ENCODE results near the gene PNPLA6.
"Not testable (repeated sequence)": the region's sequence is repeated elsewhere in the genome, so short reads cannot be mapped to it uniquely, and the experiment has no call there.

The PNPLA6 gene

GRCh38 chr19:7534531-7535046 lies 928 bp upstream of the PNPLA6 start:
- no peaks in the 10 kb centered on the region for H3K27me3 Mint-ChIP-seq
- peaks cover 9% of the 10 kb centered on the region for H3K36me3 Mint-ChIP-seq (ENCODE audit: low read depth)
- H3K27ac Mint-ChIP-seq = peak overlapping the region; percentile 90
- H3K9me3 Mint-ChIP-seq = no peaks in the 10 kb centered on the region
- DNase-seq = peak; percentile 59
- ATAC-seq = peak; percentile 20
- peaks cover 16% of the 10 kb centered on the region for H3K4me1 Mint-ChIP-seq
- H3K4me3 Mint-ChIP-seq = peak overlapping the region; percentile 93

GRCh38 chr19:7535998-7536695 lies 630 bp downstream of the PNPLA6 start:
- Mint-ChIP-seq H3K9me3 (no peaks in the 10 kb centered on the region), H3K4me3 (peak overlapping the region; percentile 93), H3K4me1 (peaks cover 16% of the 10 kb centered on the region), H3K27ac (peak overlapping the region; percentile 88), H3K27me3 (no peaks in the 10 kb centered on the region), H3K36me3 (ENCODE audit: low read depth) (peaks cover 14% of the 10 kb centered on the region)
- DNase-seq (no peak), ATAC-seq (peak; percentile 0)

- not testable (repeated sequence) for DNase-seq, H3K27me3 Mint-ChIP-seq, H3K9me3 Mint-ChIP-seq, H3K4me3 Mint-ChIP-seq, ATAC-seq, H3K27ac Mint-ChIP-seq
- peaks cover 25% of the 10 kb centered on the region for H3K36me3 Mint-ChIP-seq (ENCODE audit: low read depth)
- H3K4me1 Mint-ChIP-seq = peaks cover 14% of the 10 kb centered on the region
Observed at GRCh38 chr19:7538990-7539389, 3.5 kb downstream of the PNPLA6 start.

- Mint-ChIP-seq H3K27ac (no peak overlapping the region), H3K27me3 (no peaks in the 10 kb centered on the region), H3K4me1 (peaks cover 18% of the 10 kb centered on the region), H3K4me3 (no peak overlapping the region), H3K36me3 (ENCODE audit: low read depth) (peaks cover 25% of the 10 kb centered on the region), H3K9me3 (no peaks in the 10 kb centered on the region)
- no peak for ATAC-seq
- DNase-seq = no peak
Observed at GRCh38 chr19:7539827-7540425, 4.4 kb downstream of the PNPLA6 start.

- Mint-ChIP-seq H3K4me1 (peaks cover 19% of the 10 kb centered on the region), H3K27ac (no peak overlapping the region), H3K9me3 (no peaks in the 10 kb centered on the region), H3K36me3 (ENCODE audit: low read depth) (peaks cover 26% of the 10 kb centered on the region), H3K27me3 (no peaks in the 10 kb centered on the region), H3K4me3 (no peak overlapping the region)
- DNase-seq (peak; percentile 68), ATAC-seq (peak; percentile 60)
Observed at GRCh38 chr19:7540761-7541474, 5.4 kb downstream of the PNPLA6 start.

GRCh38 chr19:7541475-7541824 lies 5.9 kb downstream of the PNPLA6 start:
- Mint-ChIP-seq H3K36me3 (ENCODE audit: low read depth) (peaks cover 28% of the 10 kb centered on the region), H3K9me3 (no peaks in the 10 kb centered on the region), H3K4me3 (no peak overlapping the region), H3K4me1 (peaks cover 19% of the 10 kb centered on the region), H3K27me3 (no peaks in the 10 kb centered on the region), H3K27ac (no peak overlapping the region)
- ATAC-seq (no peak), DNase-seq (no peak)

DNA sequence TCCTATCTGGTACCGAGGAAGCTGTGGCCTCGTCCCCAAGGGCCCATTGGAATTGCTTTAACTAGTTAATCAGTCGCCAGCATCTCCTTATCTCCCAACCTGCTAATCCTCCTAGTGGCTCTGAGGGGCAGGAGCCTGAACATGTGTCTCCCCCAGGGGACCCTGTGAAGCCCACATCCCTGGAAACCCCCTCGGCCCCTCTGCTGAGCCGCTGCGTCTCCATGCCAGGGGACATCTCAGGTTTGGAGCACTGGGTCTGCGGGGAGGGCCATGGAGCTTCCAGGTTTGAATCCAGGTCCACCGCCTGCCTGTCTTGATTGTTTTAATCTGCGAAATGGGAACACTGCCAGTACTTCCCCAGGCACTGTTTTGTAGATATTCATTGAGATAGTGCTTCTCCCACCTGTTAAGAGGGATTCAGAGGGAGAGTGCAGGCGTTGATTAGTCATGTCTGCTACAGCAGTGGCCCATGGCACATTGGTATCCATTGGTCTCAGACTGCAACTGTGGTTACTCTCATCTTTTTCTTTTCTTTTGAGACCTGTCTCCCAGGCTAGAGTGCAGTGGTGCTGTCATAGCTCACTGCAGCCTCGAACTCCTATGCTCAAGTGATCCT lies 6.4 kb downstream of the PNPLA6 start:
- Mint-ChIP-seq H3K27ac (no peak overlapping the region), H3K9me3 (no peaks in the 10 kb centered on the region), H3K36me3 (ENCODE audit: low read depth) (peaks cover 27% of the 10 kb centered on the region), H3K4me3 (no peak overlapping the region), H3K27me3 (no peaks in the 10 kb centered on the region), H3K4me1 (peaks cover 17% of the 10 kb centered on the region)
- ATAC-seq = no peak
- DNase-seq = no peak

DNA sequence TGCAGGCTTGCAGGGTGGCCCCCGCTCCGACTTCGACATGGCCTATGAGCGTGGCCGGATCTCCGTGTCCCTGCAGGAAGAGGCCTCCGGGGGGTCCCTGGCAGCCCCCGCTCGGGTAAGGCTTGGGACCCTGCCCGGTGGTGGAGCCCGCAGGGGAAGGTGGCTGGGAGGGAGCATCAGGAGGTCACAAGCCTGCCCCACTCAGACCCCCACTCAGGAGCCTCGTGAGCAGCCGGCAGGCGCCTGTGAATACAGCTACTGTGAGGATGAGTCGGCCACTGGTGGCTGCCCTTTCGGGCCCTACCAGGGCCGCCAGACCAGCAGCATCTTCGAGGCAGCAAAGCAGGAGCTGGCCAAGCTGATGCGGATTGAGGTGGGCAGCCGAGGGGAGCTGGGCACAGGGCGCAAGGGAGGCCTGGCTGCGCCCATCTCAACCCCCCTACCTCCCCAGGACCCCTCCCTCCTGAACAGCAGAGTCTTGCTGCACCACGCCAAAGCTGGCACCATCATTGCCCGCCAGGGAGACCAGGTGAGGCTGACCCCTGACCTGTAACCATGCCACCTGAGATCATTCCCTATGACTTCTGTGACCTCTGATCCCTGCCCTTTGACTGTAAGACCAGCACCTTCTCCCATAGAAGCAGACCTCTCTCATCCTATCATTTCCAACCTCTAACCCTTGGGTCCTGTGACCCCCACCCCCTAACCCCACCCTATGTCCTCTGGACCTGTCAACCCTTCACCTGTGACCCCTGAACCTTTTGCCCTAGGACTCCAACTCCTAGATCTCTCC lies 7.2 kb downstream of the PNPLA6 start:
- no peaks in the 10 kb centered on the region for H3K9me3 Mint-ChIP-seq
- H3K36me3 Mint-ChIP-seq (ENCODE audit: low read depth) = peaks cover 29% of the 10 kb centered on the region

DNA sequence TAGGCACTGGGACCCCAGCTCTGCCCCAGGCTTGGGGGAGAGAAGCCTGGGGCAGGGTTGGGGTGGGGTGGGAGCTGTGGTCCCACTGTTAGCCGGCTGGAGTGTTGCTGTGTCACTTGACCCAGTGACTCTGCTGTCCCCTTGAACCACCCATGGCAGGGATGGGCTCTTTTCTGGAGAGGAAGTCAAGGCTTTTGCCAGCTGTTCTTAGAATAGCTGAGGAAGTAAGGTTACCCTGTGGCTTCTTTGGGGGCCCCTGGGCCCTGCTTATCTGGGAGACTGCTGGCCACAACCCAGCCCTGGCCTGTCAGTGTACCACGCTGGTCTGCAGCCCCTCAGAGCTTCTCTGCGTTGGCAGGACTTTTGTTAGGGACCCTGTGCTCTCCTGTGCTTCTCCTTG lies 9.1 kb downstream of the PNPLA6 start:
- DNase-seq (no peak), ATAC-seq (no peak)
- Mint-ChIP-seq H3K27me3 (no peaks in the 10 kb centered on the region), H3K4me3 (no peak overlapping the region), H3K36me3 (ENCODE audit: low read depth) (peaks cover 24% of the 10 kb centered on the region), H3K27ac (no peak overlapping the region), H3K9me3 (no peaks in the 10 kb centered on the region), H3K4me1 (peaks cover 19% of the 10 kb centered on the region)

More for the DNA sequence above, 7.2 kb downstream of the PNPLA6 start:
- Mint-ChIP-seq H3K4me3 (no peak overlapping the region), H3K4me1 (peaks cover 19% of the 10 kb centered on the region), H3K27ac (no peak overlapping the region), H3K27me3 (no peaks in the 10 kb centered on the region)
- no peak for DNase-seq
- no peak for ATAC-seq

DNA sequence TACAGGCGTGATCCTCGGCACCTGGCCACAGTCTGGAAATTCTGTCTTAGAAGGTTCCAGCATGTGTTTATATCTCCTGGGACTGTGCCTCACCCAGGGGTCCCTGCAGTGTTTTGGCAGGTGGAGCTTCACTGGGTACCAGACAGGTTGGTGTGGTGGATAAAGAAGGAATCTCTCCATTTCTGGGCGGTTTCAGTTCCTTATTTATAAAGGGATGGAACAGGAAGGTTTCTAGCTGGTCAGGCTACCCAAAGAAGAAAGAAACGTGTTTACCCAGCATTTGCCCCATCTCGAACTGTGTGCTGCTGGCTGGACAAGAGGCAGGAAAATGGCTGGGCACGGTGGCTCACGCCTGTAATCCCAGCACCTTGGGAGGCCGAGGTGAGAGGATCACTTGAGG lies 9.8 kb downstream of the PNPLA6 start:
- Mint-ChIP-seq H3K9me3 (no peaks in the 10 kb centered on the region), H3K27me3 (no peaks in the 10 kb centered on the region), H3K27ac (no peak overlapping the region)

DNA sequence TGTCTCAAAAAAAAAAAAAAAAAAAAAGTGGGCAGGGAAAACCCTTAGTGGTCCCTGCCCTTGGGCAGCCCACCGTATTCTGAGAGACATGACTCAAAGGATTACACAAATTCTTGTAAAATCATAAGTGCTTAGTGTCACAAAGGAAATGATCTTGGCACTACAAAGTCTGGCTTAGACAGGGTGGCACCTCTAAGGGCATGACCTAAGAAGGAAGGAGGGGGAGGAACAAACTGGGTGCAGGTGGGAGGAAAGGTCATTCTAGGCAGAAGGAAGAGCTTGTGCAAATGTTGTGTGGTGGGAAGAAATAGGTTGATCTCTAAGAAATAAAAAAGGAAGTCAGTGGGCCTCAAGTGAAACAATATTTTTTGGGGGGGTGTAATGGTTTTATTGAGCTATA lies 10.4 kb downstream of the PNPLA6 start:
- no peak for DNase-seq
- Mint-ChIP-seq H3K4me3 (peak overlapping the region; percentile 7), H3K9me3 (no peaks in the 10 kb centered on the region), H3K4me1 (peaks cover 19% of the 10 kb centered on the region), H3K27me3 (no peaks in the 10 kb centered on the region), H3K27ac (peak overlapping the region; percentile 42), H3K36me3 (ENCODE audit: low read depth) (peaks cover 21% of the 10 kb centered on the region)
- peak; percentile 80 for ATAC-seq

More for the DNA sequence above, 9.8 kb downstream of the PNPLA6 start:
- peaks cover 19% of the 10 kb centered on the region for H3K4me1 Mint-ChIP-seq
- H3K36me3 Mint-ChIP-seq (ENCODE audit: low read depth) = peaks cover 22% of the 10 kb centered on the region
- ATAC-seq (no peak), DNase-seq (no peak)
- no peak overlapping the region for H3K4me3 Mint-ChIP-seq

- no peak for ATAC-seq
- Mint-ChIP-seq H3K4me3 (no peak overlapping the region), H3K4me1 (peaks cover 17% of the 10 kb centered on the region)
Observed at GRCh38 chr19:7547159-7547558, 11.6 kb downstream of the PNPLA6 start.

DNA sequence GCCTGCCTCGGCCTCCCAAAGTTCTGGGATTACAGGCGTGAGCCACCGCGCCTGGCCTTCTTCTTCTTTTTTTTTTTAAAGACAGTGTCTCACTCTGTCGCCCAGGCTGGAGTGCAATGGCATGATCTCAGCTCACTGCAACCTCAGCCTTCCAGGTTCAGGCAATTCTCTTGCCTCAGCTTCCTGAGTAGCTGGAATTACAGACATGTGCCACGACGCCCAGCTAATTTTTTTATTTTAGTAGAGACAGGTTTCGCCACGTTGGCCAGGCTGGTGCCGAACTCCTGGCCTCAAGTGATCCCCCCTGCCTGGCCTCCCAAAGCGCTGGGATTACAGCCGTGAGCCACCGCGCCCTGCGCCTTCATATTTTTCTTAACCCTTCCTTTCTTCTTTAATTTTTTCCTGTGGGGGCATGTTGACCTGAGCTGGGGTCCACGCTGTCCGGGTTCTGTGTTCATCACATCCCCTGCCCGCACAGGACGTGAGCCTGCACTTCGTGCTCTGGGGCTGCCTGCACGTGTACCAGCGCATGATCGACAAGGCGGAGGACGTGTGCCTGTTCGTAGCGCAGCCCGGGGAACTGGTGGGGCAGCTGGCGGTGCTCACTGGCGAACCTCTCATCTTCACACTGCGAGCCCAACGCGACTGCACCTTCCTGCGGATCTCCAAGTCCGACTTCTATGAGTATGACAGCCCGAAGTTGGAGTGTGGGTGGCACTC lies 14.1 kb downstream of the PNPLA6 start:
- H3K4me3 Mint-ChIP-seq = no peak overlapping the region
- DNase-seq (no peak), ATAC-seq (no peak)
- peaks cover 17% of the 10 kb centered on the region for H3K36me3 Mint-ChIP-seq (ENCODE audit: low read depth)
- H3K27me3 Mint-ChIP-seq = no peaks in the 10 kb centered on the region
- H3K9me3 Mint-ChIP-seq = no peaks in the 10 kb centered on the region
- peaks cover 15% of the 10 kb centered on the region for H3K4me1 Mint-ChIP-seq
- H3K27ac Mint-ChIP-seq = no peak overlapping the region

More at GRCh38 chr19:7547159-7547558, 11.6 kb downstream of the PNPLA6 start:
- no peak overlapping the region for H3K27ac Mint-ChIP-seq
- no peaks in the 10 kb centered on the region for H3K27me3 Mint-ChIP-seq
- H3K9me3 Mint-ChIP-seq = no peaks in the 10 kb centered on the region
- no peak for DNase-seq
- H3K36me3 Mint-ChIP-seq (ENCODE audit: low read depth) = peaks cover 20% of the 10 kb centered on the region

Measured in activated naive CD8-positive, alpha-beta T cell treated with anti-CD3 and anti-CD28 coated beads, Interleukin-2, amount 50 U/mL, for 24 hours (primary cell).